SKM-1 treated with dmso at 0.1 percent for 144 hours (cell line): ENCODE measurements around the gene PIGW.
"Not testable (repeated sequence)": the region's sequence is repeated elsewhere in the genome, so short reads cannot be mapped to it uniquely, and the experiment has no call there.

Experiments
- DNase-seq: peaks from one replicate; lab custom pipeline; 2025; ENCODE audit not compliant: unreplicated experiment; lab: John Stamatoyannopoulos, UW

The PIGW gene

GRCh38 chr17:36507266-36507665 is 27.5 kb upstream of the PIGW start:
- no peak for DNase-seq

GRCh38 chr17:36508439-36508838 is 26.3 kb upstream of the PIGW start:
- not testable (repeated sequence) for DNase-seq

DNA sequence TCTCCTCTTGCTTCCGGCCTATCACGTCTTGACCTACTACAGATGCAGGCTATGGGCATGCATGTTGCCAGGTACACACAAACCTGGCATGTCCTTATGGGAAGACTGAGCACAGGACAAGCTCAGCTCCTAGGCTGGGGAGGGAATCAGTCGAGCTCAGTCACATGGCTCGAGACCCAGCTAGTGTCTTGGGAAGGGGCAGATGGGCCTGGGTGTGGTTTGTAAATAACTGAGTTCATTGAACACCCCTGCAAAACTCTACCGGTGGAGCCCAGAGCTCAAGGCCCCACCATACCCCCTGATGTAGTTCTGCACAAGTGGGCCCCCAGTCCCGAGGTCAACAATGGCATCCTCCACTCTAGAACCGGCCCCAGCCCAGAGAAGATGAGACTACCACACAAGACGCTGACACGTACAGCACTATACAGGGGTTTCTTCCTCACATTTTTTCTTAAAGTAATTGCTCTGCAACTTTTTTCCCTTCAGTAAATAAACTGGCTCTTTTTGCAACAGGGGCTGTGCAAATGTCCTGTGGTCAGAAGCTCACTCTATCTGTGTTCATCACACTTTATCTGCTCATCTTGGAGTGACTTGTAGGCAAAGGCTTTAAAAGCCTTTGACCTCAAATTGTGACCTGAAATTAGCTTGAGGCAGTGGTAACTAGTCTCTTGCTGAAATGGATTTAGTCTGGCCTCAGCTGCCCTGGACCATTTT is 25.4 kb upstream of the PIGW start:
- no peak for DNase-seq

- no peak for DNase-seq
Measured at GRCh38 chr17:36510636-36511035, 24.2 kb upstream of the PIGW start.

DNA sequence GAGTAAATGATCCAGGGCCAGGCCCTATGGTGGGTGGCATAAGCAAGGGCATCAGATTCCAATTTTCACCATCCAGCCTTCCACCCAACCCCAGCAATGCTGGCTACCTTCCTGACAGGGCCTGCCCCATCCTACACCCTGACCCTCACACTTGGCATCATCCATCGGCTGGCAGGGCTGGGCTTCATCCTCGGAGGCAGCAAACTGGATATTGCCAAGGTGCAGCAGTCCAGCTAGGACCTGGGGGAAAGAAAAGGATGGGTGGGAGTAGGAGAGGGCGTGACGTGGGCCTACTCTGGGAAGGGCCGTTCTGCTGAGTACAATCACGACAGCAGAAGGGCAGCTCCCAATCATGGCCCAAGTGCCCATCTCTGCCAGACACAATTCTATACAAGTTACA is 23.6 kb upstream of the PIGW start:
- DNase-seq, result no peak

DNA sequence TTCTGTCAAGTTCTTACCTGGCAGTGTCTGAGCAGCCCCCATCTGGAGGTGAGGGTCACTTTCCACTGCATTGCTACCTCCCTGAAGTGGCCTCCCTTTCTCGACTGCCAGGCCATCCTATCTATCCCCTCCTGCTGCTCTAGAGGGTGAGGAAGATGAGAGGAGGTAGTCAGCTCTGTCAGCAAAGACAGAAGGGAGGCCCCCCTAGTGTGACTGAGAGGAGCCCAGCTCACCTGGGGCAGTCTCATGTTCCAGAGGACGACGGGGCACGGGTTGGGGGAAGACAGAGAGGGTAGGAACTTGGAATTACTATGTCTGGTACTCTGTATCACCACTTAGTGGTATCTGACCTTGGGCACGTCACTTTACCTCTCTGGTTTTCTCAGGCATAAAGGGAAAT is 22.1 kb upstream of the PIGW start:
- no peak for DNase-seq

DNA sequence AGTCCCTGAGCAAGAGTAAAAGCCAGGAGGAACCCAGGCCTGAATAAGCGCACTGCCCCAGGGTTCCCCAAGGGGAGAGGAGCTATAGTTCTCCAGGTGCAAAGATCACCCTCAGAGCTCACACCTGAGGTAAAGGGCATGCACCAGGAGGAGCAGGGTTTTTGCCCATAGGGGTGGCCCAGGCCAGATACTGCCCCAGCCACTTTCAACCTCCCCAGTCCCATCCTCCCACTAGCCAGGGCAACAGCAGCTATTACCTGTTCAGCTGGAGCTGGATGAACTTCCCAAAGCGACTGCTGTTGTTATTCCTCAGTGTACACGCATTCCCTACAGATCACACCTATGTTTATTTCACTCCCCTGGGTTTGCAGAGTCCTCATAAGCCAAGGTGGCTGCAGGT is 19.9 kb upstream of the PIGW start:
- DNase-seq, result no peak

DNA sequence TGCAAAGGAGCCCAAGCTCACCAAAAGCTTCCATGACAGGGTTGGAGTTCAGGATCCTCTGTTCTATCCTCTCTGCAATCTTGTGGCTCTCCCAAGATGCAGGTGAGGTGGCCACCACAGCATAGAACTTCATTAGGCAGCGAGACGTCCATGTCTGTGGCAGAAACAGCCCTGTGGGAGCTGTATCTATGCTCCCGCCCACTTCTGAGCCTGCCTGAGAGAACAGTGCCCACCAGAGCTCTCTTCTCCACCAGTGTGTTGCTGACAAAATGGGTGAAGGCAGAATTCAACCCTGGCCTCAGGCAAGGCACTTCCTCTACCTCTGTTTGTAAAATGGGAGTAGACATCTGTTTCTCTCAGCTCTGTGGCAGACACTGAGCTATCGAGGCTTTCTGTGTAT is 18.9 kb upstream of the PIGW start:
- DNase-seq, result no peak

DNA sequence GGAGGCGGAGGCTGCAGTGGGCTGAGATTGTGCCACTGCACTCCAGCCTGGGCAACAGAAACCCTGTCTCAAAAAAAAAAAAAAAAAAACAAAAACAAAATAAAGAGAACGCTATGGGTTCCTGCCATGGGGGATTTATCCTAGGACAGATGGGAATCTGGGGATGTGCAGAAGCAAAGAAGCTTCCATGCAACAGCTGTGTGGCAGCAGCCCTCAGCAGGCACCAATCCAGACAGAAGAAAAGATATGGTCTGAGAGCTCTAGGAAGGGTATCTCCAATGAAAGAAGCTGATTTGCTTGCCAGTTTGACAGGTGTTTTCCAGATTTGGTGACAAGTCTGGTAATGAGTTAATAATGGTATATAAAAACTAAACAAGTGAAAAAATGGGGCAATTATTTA is 11.7 kb upstream of the PIGW start:
- no peak for DNase-seq

- no peak for DNase-seq
Measured at GRCh38 chr17:36524428-36524876, 10.3 kb upstream of the PIGW start.

GRCh38 chr17:36525113-36525512 is 9.7 kb upstream of the PIGW start:
- DNase-seq, result no peak

GRCh38 chr17:36525888-36526287 is 8.9 kb upstream of the PIGW start:
- no peak for DNase-seq

DNA sequence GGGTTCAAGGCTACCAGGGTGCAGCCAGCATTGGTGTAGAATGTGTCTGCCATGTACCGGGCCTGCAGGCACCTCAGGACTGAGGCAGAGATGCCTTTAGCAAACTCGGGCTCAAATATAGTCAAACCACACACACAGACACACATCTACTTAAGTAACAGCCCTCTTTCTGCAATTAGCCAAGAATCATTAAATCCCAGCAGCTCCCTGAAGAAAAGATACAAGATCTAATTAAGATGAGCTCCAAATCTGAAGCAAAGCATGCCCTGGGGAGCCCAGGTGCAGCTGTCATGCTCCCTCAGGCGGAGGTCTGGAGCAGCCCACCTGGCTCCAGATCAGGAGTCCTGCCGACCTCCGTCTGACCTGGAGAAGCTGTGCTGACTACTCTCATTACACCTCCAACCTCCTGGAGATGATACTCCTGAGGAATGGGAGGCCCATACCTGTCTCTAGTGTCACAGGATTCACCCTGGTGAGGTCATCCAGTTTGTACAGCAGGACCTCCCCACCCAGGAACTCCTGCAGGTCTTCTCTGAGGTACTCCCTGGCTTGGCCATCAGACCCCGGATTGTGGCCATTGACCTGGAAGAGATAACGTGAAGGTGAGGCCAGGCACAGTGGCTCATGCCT is 7.1 kb upstream of the PIGW start:
- DNase-seq, result no peak

- DNase-seq, result no peak
Measured at GRCh38 chr17:36529121-36529520, 5.7 kb upstream of the PIGW start.

- no peak for DNase-seq
Measured at GRCh38 chr17:36532435-36532975, 2.3 kb upstream of the PIGW start.

DNA sequence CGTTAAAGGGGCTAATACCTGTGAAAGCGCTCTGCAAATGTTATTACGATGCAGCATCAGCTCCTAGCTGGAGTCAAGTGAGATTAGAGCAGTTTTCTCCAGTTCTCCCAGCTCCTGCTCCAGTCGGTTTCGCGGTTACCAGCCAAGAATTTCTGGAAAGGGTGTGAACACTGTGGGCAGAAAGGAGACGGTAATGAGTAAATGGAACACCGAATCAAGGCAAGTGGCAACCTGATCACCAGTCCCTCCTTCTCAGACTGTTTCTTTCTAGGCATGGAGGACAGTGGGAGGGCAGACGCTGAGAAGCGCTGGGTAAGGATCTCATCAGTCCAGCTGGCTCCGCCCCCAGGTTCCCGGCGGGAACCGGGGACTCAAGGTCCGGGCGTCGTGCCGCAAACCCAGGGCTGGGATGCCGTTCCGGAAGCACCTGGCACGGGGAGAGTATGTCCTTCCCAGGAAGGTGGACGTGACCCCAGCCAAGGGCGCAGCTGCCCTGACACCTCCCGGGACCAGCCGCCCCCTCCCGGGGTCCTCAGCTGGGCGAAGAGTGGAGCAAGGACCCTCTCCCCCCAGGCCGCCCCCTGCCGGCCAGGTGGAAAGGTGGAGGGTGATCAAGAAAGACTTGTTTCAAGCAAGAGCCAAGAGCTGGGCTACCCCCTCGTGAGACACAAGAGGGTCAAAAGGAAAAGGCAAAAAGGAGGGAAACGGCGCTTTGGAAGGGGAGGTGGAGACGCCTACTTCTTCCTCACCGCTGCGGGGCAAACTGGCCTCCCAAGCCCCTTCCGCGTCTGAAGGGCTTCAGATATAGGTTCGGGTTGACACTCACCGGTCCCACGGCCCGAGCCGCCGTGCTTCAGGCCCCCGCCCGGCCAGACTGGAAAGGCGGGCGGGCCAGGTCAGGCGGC is 600 bp upstream of the PIGW start:
- DNase-seq, result peak; percentile 24

GRCh38 chr17:36535669-36536081 is 888 bp downstream of the PIGW start:
- DNase-seq, result no peak

GRCh38 chr17:36540696-36541095 is 5.9 kb downstream of the PIGW start:
- DNase-seq, result no peak

GRCh38 chr17:36542755-36543154 is 8.0 kb downstream of the PIGW start:
- DNase-seq, result no peak

DNA sequence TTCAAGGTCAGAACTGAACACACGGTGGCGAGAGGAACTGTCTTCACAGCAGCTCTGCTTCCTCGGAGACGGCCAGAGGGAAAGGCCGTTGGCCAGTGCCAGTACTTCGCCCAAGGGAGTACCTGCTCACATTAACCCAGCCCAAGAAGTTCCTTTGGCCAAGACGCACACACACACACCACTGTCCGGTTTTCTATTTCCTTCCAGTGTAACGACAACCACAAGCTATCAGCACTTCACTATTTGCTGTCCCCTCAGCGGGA is 9.2 kb downstream of the PIGW start:
- DNase-seq, result peak; percentile 20

DNA sequence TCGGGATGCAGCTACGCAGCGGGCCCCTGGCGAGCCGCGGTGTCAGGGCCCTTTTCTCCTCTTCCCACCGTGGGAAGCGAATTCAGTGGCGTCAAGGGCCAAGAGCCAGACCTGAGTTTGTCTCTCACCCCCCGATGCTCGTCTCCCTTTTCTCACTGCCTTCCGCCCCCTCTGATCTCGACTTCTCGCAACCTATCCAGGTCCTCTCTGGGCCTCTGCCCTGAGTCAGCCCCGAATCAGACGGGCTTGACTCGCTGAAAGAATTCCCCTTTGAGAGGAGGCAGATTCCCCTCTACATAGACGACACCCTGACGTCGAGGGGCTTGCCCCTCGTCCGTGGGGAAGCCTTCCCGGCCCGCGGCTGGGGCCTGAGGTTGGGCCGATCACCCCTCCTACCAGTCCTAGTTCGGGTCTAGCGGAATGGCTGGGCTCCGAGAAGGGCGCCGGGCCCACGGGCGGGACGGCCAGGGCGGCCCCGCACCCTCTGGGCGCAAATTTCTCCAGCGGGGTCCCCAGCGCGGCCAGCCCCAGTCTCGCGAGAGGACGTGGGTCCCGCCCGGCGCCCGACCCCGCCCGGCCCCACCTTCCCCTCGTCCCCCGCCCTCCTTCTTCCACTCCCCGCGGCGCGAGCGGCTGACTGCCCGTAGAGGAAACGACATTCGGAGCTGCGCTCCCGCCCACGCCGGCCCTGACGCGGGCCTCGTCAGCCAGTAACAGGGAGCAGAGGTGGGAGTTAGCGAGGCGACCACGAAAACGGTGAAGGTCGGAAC is 9.7 kb downstream of the PIGW start, which contains the start of gene GGNBP2:
TSS of gene GGNBP2 (plus strand) at position 613 of the 770 bp plus-strand sequence. CDS start 806 bp downstream, outside the sequence.
- peak; percentile 73 for DNase-seq
